GM18498 (cell line): ENCODE results near the gene RNF114.
"Not testable (repeated sequence)": the region's sequence is repeated elsewhere in the genome, so short reads cannot be mapped to it uniquely, and the experiment has no call there.

Experiments used
- ATAC-seq: cut with Tn5 transposase; IDR thresholded peaks from one replicate; pipeline ENCODE4 v1.9.1; 2021; ENCODE audit warnings: mild to moderate bottlenecking, moderate library complexity; ENCODE audit not compliant: unreplicated experiment

RNF114 gene

DNA sequence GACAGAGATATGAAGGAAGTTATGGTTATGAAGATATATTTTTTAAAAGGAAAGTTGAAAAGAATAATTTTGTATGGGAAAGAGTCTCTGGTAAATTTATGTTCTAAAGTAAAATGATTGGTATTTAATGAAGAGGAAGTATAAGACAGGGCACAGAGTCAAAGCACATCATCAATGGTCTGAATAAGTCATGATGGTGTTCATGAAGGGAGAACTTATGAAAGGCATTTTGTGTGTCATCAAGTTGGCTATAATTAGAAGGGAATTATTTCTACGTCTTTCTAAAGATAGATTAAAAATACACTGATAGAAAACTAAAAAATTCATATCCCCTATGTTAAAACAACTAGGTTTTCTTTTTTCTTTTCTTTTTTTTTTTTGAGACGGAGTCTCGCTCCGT is 25.2 kb downstream of the RNF114 start:
- no peak for ATAC-seq

DNA sequence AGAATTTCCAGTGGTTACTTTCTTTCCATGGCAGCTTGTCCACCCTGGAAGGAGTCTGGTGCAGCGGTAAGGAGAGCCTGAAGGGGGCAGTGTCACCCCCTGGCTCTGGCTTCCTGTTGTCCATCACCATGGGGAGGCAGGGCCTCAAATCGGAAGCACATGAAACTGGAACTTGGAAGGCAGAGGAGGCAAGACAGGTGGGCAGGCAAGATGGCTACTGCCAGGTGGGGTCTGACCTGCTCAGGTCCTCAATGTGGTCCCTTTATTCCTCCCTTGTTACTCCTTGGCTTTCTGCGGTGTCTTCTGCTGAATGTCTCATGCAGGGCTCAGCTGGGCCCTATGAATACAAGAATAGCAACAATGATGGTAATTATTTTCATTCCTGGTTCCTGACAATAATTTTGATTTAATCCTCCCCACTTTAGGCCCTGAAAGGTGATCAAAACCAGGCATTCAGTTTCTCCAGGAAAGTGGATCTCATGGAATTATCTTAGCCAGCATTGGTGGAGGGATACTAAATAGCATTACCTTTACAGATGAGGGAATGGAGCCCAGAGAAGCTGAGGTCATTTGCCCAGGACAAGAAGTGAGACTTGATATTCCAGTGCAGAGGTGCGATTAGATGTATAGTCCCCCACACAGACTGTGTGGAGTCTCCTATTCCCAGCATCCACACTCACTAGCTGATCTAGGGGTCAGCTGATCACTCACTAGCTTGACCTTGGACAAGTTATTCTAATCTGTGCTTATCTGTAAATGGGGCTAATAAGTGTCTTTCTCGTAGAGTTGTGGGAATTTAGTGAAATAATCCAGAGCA is 29.0 kb downstream of the RNF114 start:
- ATAC-seq = no peak

DNA sequence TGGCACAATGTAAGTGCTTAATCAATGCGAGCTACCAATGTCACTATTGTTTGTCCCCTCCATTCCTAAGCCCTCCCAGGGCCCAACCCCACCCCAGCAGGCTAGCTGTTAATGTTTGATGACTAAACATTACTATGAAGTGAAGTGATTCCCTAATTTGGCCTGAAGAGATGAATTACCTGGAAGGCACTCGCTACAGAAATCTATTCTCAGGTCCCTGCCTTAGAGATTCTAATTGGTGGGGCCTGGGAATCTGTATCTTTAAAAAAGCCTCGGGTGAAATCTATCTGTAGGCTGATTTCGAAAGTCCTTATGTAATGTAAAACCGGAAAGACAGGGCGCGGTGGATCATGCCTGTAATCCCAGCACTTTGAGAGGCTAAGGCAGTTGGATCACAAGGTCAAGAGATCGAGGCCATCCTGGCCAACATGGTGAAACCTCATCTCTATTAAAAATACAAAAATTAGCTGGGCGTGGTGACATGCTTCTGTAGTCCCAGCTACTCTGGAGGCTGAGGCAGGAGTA is 29.6 kb downstream of the RNF114 start:
- ATAC-seq = no peak

DNA sequence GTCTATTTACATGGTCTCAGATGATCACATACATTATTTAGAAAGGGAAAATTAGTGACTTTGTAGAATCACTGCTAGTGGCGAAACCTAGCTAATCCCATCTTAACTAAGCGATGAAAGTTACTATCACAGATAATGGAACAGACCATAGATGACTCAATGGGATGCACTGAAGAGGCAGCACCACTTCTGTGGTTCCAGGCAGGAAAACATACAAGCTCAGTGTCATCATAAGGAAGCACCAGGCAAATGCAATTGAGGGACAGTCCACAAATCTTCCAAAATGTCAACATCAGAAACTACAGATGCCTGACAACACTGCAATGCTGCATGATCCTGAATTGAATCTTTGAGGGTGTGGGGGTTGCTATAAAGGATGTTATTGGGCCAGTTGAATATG is 30.7 kb downstream of the RNF114 start:
- no peak for ATAC-seq

DNA sequence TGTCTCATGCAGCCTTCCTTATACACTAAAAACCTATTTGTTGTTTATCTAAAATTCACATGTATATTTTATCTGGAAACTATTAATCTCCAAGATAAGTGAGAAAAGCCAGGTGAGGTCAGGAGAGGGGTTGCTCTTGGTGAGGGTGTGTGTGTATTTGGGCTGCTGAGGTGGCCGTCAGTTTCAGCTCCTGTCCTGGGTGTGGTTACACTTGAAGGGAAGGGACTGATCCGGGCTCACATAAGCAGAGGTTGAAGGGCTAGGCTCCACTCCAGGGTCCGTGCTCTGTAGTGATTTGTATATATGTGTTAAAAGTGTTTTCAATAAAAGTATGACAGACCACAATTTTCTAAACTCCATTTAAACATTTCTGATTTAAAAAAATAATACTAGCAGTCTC is 33.0 kb downstream of the RNF114 start:
- no peak for ATAC-seq

DNA sequence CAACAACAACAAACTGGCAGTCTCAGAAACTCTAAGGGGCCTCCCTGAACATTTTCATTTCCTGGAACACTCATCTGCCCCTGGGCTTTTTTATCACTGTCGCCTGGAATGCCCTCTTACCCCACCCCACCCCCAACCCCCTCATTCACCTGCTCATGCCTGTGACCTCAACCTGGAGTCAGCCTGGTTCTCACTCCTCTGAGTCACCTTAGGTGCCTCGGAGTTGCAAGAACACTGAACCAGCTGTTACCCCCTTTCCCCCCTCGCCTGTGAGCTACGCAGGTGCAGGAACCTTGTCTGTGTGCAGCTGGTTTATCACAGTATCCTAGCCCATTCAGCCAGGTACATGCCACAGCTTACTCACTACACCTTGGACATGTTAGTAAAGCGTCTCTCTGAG is 33.7 kb downstream of the RNF114 start:
- no peak for ATAC-seq

DNA sequence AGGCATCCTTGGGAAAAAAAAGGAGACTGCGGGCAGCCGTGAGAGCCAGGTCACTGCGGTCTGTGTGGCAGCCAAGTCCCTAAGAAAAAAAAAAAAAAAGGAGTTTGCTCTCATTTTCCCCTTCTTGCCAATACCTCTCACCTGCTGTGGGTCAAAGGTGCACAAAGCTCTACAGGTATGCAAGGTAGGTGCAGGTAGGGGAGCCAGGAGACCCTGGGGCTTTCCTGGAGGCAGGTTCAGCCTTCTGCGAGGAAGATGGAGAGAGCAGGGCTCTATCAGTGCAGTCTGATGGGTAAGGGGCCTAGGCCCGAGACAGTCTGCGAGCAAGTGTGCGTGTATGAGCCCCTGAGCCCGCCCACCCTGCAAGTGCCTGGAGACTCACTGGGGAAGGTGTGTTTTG is 34.3 kb downstream of the RNF114 start:
- ATAC-seq = no peak

DNA sequence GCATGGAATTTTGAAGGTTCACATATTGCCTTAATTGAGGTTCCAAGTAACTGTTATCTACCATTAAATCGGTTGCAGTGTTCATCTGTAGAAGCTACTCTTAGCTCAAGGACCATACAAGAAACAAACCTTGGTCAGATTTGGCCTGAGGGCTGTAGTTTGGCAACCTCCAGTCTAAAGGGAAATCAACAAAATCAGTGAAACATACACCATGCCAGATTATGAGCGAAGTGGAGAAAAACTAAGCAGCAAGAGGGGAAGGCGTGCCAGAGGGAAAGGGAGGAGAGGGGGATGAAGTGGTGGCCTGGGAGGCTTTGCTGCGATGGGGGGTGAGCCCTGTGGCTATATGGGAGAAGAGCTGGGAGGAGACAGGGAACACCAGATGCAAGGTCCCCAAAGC is 37.8 kb downstream of the RNF114 start:
- ATAC-seq = no peak

DNA sequence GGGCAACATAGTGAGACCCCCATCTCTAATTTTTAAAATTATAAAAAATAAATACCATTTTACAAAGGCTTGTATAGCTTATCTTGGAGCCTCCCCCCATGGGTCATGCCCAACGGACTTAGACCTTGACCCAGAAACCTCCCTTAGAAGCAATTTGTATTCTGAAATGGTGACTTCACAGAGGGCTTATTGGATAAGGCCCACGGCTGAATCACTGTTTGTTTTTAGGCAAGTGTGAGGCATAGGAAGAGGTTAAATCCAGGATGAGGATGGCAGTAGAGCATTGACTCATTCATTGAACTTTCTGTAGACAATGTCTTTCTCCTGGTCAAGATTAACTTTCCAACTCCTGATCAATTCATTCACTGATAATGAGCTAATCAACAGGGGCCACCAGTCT is 40.3 kb downstream of the RNF114 start:
- no peak for ATAC-seq

DNA sequence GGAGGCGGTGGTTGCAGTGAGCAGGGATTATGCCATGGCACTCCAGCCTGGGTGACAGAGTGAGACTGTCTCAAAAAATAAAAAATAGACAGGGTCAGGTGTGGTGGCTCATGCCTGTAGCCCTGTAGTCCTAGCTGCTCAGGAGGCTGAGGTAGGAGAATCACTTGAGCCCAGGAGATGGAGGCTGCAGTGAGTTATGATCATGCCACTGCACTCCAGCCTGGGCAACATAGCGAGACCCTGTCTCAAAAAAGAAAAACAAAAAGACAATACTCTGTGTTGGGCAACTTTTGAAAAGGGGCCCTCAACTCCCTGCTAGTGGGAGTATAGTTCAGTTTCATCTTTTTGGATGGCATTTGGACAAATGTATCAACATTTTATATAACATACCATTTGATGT is 41.5 kb downstream of the RNF114 start:
- ATAC-seq = not testable (repeated sequence)

DNA sequence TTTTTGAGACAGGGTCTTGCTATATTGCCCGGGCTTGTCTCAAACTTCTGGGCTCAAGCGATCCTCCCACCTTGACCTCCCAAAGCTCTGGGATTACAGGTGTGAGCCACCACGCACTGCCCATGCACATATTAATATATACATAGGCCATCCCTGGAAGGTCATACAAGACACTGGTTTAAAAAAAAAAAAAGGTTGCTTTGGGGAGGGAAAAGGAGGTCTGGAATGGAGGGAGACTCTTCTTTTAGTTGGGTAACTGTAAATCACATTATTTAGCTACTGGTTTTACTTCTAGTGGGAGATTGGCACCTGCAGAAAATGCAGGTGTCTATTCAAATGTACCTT is 42.5 kb downstream of the RNF114 start:
- no peak for ATAC-seq

DNA sequence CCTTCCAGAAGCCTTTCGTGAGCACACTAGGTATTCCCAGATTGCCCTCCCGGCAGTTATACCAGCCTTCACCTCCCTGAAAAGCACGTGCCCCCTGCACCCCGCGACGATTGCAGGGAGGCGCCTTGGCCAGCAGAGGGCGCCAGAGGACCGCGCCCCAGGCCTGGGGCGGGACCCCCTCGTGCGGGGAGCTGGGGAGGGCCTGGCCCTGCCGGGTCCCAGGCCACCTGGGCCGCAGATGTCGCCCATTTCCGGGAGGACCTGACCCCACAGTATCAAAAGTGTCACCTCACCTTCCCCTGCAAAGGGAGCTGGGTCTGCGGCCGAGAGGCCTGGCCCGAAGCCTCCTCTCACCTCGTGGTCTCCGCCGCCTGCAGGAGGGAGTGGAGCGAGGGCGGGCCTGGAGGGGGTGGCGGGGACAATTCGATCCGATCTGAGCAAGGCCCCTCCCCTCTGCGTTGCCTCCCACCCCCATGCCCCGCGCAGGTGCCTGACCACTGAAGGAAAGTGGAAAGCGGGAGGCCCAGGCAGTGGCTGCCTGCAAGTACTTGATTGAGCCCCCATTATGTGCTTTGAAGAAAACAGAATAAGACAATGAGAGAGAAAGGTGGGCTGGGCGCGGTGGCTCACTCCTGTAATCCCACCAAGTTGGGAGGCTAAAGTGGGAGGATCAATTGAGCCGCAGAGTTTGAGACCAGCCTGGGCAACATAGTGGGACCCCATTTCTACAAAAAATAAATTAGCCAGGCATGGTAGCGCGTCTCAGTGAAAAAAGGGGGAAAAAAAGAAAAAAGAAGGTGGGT is 43.0 kb downstream of the RNF114 start:
- no peak for ATAC-seq

DNA sequence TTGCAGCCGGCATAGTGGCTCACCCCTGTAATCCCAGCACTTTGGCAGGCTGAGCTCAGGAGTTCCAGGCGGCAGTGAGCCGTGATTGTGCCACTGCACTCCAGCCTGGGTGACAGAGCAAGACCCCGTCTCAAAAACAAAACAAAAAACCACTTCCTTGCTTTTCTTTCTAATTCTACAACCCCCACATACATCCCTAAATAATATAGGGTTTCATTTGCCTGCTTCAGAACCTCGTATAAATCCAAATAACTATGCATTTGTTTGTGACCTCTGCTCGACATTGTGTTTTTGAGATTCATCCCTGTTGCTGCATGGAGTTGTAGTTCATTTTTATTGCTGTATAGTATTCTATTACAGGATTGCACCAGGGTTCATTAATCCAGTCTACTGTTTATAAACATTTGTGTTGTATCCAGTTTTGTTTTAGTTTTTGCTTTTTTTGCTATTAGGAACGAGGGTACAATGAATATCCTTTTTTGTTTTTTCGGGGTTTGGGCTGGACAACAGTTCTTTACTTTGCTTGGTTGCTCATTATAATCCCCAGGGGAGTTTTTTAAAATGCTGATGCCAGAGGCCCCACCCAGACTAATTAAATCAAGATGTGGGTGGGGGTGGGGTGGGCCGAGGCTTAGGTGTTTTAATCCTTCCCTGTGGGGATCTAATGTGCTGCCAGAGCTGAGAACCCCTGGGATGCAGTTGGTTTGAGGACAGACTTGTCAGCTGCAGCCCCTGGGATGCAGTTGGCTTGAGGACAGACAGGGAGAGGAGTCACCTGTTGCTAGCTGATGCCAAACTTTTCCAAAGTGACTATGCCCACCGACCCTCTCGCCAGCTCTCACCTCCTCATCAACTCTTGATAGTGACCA is 44.2 kb downstream of the RNF114 start:
- no peak for ATAC-seq

DNA sequence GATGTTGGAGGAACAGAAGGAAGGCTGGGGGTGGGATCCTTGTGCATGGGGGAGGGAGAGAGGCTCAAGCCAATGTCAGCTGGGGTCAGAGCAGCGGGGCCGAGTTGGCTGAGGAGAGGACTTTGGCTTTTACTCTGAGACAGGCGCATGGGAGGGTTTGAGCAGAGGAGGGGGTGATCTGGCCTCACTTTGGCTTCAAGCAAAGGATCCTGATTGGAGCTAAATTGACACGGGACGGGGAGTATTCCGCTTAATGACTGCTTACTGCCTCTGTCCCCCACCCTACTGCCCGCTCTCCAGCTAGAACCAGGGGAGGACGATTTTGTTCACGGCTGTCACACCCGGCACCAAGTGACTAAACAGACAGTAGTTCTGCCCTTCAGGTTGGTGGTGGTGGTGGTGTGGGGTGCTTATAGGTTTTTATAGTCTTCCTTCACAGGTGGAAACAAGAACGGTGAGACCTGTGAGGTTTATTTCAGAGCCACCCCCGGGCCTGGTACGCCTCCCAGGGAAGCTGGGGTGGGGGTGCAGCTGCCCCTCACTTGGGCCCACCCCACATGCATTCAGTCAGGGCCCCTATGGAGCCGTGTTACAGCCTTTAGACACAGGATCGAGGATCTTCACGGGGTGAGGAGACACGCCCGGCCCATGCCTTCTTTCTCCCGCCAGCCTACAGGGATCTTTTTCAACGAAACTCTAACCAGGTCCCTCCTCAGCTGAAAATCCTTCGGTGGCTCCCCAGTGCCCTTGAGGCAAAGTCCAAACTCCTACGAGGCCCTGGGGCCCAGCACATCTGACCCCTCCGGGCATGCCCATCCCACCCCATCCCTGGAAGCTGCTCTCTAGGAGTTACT is 45.2 kb downstream of the RNF114 start:
- no peak for ATAC-seq

DNA sequence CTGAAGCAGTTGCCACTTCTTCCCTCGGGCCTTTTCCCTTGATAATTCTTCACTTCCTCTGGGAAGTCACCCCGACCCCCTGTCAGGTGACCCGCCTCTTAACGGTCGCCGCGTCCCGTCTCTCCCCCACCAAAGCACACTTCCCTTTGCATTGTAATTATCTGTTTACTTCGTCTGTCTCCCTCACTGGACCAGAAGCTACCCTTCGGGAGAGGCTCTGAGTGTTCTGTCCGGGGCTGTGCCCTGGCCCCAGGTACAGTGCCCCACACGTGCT is 45.8 kb downstream of the RNF114 start:
- no peak for ATAC-seq

DNA sequence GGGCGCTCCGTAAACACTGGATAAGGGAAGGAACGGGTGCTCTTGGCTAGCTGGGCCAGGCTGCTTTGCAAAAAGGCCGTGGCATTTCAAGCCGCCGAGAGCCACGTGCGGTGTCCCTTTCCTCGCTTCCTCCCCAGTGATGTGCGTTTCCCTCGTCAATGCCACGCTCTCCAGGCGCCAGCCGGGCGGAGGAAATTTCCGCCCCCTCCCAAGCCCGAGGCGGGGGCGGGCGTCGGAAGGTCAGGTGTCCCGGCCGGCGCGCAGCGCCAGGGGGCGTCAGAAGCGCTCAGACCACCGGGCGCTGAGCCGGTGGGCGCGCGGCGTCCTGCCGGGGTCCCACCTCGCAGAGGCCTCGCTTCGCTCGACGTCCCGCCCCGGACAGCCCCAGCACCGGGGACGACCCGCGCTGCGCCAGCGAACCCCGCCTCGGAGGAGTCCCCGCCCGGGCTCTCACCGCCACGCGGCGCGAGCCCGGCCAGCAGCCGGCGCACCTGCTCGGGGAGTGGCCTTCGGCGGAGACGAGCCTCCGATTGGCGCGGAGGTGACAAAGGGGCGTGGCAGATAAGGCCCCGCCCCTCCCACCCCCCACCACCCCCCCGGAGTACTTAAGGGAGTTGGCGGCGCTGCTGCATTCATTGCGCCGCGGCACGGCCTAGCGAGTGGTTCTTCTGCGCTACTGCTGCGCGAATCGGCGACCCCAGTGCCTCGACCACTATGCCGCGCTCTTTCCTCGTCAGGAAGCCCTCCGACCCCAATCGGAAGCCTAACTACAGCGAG is 46.3 kb downstream of the RNF114 start, which contains the start of gene SNAI1:
SNAI1 (plus strand) TSS at position 635 of the 777 bp plus-strand sequence; CDS start at position 715, 80 bp downstream.
- ATAC-seq = peak; percentile 79

DNA sequence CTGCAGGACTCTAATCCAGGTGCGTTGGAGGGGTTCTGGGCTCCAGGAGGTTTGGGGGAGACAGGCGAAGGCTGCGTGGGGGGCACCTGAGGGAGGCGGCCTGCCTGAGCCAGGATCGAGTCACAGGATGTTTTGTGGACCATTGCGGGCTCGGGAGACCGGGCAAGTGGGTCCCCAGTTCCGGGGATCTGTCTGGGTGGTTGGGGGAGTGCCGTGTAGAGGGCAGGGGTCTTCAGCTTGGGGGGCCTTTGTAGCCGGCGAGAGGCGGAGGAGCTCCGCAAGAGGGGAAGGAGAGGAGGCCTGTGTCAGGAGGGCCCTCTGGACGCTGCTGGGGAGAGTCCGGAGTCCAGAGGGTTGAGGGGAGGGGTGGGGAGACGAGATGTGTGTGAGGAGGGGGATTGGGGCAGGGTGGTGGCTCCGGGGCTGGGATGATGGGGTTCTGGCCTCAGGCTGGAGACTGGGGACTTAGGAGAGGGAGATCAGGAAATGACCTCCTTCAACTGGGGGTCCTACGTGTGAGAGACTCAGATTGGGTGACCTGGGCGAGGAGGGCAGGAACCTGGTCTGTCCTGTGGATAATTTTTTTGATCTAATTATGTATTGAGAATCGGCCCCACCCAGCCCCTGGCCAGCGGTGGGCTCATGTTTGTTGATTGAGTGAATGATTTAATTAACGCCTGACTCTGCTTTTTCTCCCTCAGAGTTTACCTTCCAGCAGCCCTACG is 47.1 kb downstream of the RNF114 start:
- ATAC-seq = no peak

DNA sequence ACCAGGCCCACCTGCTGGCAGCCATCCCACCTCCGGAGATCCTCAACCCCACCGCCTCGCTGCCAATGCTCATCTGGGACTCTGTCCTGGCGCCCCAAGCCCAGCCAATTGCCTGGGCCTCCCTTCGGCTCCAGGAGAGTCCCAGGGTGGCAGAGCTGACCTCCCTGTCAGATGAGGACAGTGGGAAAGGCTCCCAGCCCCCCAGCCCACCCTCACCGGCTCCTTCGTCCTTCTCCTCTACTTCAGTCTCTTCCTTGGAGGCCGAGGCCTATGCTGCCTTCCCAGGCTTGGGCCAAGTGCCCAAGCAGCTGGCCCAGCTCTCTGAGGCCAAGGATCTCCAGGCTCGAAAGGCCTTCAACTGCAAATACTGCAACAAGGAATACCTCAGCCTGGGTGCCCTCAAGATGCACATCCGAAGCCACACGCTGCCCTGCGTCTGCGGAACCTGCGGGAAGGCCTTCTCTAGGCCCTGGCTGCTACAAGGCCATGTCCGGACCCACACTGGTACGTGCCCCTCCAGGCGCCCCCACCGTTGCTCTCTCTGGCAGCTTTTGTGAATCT is 47.7 kb downstream of the RNF114 start:
- ATAC-seq = no peak
